Measurements from ENCODE around the gene B2M.
"Not testable (repeated sequence)": the region's sequence is repeated elsewhere in the genome, so short reads cannot be mapped to it uniquely, and the experiment has no call there.

DNA sequence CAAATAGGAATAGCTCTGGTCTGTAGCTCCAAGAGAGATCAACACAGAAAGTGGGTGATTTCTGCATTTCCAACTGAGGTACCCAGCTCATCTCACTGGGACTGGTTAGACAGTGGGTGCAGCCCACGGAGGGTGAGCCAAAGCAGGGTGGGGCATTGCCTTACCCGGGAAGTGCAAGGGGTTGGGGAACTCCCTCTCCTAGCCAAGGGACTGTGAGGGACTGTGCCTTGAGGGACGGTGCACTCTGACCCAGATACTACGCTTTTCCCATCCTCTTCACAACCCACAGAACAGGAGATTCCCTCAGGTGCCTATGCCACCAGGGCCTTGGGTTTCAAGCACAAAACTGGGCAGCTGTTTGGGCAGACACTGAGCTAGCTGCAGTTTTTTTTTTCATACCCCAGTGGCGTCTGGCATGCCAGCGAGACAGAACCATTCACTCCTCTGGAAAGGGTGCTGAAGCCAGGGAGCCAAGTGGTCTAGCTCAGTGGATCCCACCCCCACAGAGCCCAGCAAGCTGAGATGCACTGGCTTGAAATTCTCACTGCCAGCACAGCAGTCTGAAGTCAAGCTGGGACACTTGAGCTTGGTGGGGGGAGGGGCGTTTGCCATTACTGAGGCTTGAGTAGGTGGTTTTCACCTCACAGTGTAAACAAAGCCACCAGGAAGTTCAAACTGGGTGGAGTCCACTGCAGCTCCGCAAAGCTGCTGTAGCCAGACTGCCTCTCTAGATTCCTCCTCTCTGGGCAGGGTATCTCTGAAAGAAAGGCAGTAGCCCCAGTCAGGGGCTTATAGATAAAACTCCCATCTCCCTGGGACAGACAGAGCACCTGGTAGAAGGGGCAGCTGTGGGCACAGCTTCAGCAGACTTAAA is 28.3 kb upstream of the B2M start:
- TF ChIP-seq, protein P1, sequence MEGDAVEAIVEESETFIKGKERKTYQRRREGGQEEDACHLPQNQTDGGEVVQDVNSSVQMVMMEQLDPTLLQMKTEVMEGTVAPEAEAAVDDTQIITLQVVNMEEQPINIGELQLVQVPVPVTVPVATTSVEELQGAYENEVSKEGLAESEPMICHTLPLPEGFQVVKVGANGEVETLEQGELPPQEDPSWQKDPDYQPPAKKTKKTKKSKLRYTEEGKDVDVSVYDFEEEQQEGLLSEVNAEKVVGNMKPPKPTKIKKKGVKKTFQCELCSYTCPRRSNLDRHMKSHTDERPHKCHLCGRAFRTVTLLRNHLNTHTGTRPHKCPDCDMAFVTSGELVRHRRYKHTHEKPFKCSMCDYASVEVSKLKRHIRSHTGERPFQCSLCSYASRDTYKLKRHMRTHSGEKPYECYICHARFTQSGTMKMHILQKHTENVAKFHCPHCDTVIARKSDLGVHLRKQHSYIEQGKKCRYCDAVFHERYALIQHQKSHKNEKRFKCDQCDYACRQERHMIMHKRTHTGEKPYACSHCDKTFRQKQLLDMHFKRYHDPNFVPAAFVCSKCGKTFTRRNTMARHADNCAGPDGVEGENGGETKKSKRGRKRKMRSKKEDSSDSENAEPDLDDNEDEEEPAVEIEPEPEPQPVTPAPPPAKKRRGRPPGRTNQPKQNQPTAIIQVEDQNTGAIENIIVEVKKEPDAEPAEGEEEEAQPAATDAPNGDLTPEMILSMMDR (IDR thresholded peaks at IDR 0.05) = not testable (repeated sequence)
- not testable (repeated sequence) for TF ChIP-seq POLR2A (IDR thresholded peaks at IDR 0.05)
